Islet of Langerhans (tissue), 1 donor: ENCODE results near the gene ZBTB21.
"Not testable (repeated sequence)": the region's sequence is repeated elsewhere in the genome, so short reads cannot be mapped to it uniquely, and the experiment has no call there.

Source experiments
- FAIRE-seq: peaks from one replicate; lab custom pipeline; 2011; peaks lifted over from hg19 to GRCh38; lab: Jason Lieb, UNC

The ZBTB21 gene

GRCh38 chr21:41966872-41967621 lies 43.1 kb downstream of the ZBTB21 start:
- no peak for FAIRE-seq

DNA sequence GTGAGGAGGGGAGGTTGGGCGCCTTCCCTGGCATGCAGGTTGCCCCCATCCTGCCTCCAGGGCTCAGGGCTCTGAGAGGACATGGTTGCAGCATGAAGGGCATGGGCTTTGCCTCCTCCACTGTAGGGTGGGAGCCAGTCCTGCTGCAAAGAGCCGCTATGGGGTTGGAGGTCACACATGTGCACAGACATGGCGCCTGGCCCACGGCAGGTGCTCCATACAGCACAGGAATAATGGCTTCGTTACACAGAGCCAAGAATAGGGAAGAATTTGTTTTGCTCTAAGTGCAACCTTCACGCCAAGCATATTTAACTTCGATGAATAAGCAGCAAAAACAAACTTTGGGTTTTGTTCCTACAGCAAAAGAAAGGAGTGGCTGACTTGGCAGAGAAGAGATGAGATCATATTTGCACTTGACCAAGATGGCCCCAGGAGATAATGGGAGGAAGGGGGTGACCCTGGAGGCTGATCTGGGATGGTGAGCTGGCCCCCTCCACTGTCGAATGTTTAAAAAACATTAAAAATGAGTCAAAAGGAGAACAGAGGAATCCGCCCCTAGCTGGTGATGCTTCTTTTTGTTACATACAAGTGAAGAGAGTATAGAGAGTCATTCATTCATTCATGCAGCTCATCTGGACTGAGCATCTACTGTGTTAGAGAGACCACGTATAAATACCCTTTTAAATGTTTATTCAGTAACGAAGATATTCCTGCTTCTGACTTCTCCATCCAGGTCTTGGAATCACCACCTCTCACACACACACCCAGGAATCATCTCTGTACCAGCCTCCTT lies 43.9 kb downstream of the ZBTB21 start:
- no peak for FAIRE-seq

- no peak for FAIRE-seq
Observed at GRCh38 chr21:41965461-41966013, 44.6 kb downstream of the ZBTB21 start.

DNA sequence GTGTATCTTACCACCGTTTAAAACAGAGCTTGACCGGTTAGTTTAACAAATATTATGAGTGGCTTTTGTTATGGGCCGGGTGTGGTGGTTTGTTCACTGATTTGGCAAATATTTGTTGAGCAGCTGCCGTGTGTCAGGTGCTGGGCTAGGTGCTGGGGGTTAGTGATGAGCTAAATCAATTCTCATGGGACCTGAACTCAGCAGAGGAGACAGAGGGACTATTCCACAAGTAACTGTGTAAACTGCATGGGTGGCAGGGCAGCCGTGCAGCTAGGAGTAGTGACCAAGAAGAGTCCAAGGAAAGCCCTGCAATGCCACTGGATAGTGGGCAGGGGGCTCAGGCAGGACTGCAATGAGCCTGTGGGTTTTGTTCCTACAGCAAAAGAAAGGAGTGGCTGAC lies 45.1 kb downstream of the ZBTB21 start:
- no peak for FAIRE-seq

- no peak for FAIRE-seq
Observed at GRCh38 chr21:41964171-41964570, 46.0 kb downstream of the ZBTB21 start.

GRCh38 chr21:41962425-41962966 lies 47.7 kb downstream of the ZBTB21 start:
- FAIRE-seq: no peak

DNA sequence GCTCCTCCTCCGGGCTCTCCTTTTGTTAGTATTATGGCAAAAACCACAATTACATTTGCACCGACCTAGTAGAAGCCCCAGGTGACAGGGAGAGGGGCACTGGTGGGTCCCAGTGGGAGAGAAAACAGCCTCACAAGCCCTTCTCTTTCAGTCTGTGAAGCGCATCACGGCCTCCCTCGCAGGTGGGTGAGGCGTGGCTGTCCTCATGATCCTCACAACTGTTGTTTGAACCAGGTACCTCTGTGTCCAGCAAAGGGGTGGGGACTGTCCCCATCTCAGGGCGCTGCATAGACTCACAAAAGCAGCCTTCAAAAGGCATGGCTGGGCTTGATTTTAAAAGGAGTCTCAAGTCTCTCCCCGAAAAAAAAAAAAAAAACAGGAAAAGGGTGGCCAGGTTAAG lies 48.4 kb downstream of the ZBTB21 start:
- FAIRE-seq: no peak

- no peak for FAIRE-seq
Observed at GRCh38 chr21:41961282-41961701, 48.9 kb downstream of the ZBTB21 start.

- FAIRE-seq: no peak
Observed at GRCh38 chr21:41960386-41960785, 49.8 kb downstream of the ZBTB21 start.

GRCh38 chr21:41959697-41960096 lies 50.5 kb downstream of the ZBTB21 start:
- FAIRE-seq: not testable (repeated sequence)

DNA sequence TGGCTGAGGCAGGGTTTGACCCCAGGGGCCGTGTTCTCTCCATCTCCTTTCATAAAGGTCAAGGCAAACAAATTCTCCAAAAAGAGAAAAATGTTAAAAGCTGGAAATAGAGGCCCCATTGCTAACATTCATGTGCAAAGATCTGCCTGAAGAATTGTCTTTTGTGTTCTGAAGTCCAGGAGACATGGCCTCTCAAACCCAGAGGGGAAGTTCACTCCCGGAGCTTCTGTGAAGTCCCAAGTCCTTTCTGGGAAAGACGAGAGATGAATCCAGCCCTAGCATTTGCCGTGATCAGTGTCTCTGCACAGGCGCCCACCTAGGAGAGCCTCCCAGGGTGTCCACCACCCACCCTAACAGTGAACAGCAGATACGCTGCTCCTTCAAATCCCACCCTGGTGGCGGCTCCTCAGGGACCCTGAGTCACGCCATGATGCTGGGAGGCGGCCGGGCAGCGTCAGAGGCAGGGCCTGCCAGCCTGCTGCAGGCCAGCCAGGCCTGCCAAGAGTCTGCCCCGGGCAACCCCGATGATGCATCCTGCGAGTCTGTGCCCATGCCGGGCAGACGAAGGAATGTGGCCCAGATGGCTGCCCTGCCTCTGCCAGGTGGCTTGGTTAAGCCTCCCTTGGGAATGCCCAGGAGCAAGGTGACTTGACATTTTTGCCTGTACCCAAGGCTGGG lies 51.1 kb downstream of the ZBTB21 start:
- FAIRE-seq: no peak

- no peak for FAIRE-seq
Observed at GRCh38 chr21:41957991-41958766, 52.0 kb downstream of the ZBTB21 start.

GRCh38 chr21:41956926-41957729 lies 53.0 kb downstream of the ZBTB21 start:
- no peak for FAIRE-seq

DNA sequence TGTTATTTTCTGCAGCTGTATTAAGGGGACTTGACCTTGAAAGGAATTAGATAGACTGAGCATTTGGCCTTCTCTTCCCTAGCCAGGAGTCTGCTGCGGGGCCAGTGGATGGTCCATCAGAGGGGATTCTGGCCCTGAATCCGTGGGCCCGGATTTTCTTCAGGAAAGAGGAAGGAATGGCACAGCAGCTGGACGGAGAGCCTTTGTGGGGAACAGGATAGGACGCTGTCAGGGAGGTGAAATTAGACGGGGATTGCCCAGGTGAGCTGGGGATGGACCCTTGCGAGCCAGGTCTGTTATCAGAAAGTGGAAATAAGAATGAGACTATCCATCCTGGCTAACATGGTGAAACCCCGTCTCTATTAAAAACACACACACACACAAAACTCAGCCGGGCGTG lies 54.6 kb downstream of the ZBTB21 start:
- no peak for FAIRE-seq

GRCh38 chr21:41954654-41955499 lies 55.3 kb downstream of the ZBTB21 start:
- FAIRE-seq: no peak

GRCh38 chr21:41953831-41954653 lies 56.1 kb downstream of the ZBTB21 start, which contains the start of gene C2CD2:
Gene C2CD2, minus strand, starts transcription at chr21:41954018. Its CDS starts 370 bp downstream, at chr21:41953648.
- no peak for FAIRE-seq

DNA sequence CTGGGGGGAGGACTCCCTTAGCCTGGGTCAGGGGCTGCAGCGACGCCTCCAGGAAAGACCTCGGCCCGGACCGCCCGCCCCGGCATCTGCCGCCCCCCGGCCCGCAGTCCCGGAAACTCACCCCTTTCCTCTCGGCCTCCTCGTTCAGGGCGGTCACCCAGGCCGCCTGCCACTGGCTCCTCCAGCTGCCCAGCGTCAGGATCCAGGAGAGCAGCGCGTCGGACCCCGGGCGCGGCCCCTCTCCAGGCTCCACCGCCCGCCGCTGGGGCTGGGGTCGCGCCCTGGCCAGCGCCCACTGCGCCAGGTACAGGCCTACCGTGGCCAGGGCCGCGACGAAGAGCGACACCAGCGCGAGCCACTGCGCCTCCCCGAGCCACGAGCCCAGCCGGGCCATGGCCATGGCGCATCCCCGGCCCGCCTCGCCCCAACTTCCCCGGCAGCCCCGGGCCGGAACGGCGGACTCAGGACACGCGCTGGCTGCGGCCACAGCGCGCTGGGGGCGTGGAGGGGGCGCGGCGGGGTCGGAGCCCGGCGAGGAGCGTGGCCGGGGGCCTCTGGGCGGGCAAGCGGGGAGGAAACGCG lies 56.8 kb downstream of the ZBTB21 start:
- FAIRE-seq: no peak

DNA sequence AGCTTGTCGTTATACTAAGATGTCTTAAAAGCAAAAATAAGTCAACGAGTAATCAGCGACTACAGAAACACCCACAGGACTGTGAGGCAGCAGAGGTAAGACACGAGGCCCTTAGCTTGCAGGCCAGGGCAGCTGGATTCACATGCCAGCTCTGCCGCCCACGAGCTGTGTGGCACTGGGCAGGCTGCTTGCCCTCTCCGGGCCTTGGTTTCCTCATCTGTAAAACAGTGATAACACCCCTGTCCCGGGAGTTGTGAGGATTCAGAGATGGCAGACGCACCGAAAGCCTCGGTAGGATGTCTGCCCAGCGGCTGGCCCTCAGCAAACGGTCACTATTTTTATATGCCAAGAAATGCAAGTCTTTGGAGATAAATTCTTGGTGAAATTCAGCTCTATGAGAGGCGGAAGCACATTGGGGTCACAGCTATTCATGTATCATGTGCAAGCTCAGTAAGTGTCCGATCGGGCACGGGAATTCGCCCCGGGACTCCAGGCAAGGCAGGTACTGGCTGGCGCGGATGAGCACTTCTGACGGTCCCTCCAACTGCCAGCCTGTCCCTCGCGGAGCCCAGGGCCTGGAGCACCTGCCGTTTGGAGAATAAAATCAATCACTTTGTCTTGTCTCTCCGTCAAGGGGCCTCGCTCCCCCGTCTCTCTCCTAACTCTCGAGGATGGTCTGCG lies 57.5 kb downstream of the ZBTB21 start:
- FAIRE-seq: no peak
